Stromal cell of bone marrow (primary cell): Measurements from ENCODE around the gene AP5B1.

ENCODE experiments used
- DNase-seq: peaks from one replicate; pipeline ENCODE4 v3.0.0-alpha.2; 2012; ENCODE audit warnings: low read depth

AP5B1 gene

GRCh38 chr11:65801153-65801987, 20.6 kb upstream of the AP5B1 start:
- no peak for DNase-seq

GRCh38 chr11:65798882-65799281, 18.1 kb upstream of the AP5B1 start:
- DNase-seq = no peak

- DNase-seq = no peak
Observed at GRCh38 chr11:65797711-65798110, 16.9 kb upstream of the AP5B1 start.

- no peak for DNase-seq
Observed at GRCh38 chr11:65796726-65797601, 16.2 kb upstream of the AP5B1 start.

GRCh38 chr11:65794570-65795510, 14.1 kb upstream of the AP5B1 start:
- no peak for DNase-seq

- DNase-seq = no peak
Observed at GRCh38 chr11:65793625-65794400, 13.0 kb upstream of the AP5B1 start.

GRCh38 chr11:65793144-65793581, 12.4 kb upstream of the AP5B1 start:
- no peak for DNase-seq

GRCh38 chr11:65792456-65792855, 11.7 kb upstream of the AP5B1 start:
- DNase-seq = no peak

- DNase-seq = no peak
Observed at GRCh38 chr11:65791719-65792213, 11.0 kb upstream of the AP5B1 start.

GRCh38 chr11:65790902-65791650, 10.3 kb upstream of the AP5B1 start:
- no peak for DNase-seq

- DNase-seq = no peak
Observed at GRCh38 chr11:65790104-65790901, 9.5 kb upstream of the AP5B1 start.

GRCh38 chr11:65789230-65790103, 8.7 kb upstream of the AP5B1 start:
- no peak for DNase-seq

GRCh38 chr11:65788821-65789220, 8.0 kb upstream of the AP5B1 start:
- no peak for DNase-seq

- no peak for DNase-seq
Observed at GRCh38 chr11:65787649-65788622, 7.2 kb upstream of the AP5B1 start.

GRCh38 chr11:65786786-65787636, 6.2 kb upstream of the AP5B1 start, which contains the start of gene OVOL1:
TSS of gene OVOL1 (plus strand) at chr11:65787063. CDS start at chr11:65787374, 311 bp downstream.
- no peak for DNase-seq
